RWPE2 (cell line): Measurements from ENCODE around the gene SLC19A1.

Source experiments
- ATAC-seq: fragments of 200-7000 bp; cut with Tn5 transposase; 3 replicates; pipeline ENCODE4 v1.9.1; 2021; ENCODE audit warnings: low read depth
- DNase-seq: peaks from one replicate; pipeline ENCODE4 v3.0.0-alpha.2; 2020; ENCODE audit warnings: low spot score
- H3K27ac ChIP-seq: fragments of 450-650 bp; 2 replicates; pipeline ENCODE4 v1.5.1; 2017; ENCODE audit warnings: mild to moderate bottlenecking; ENCODE audit not compliant: poor library complexity, severe bottlenecking
- H3K27me3 ChIP-seq: fragments of 250-450 bp; sonication (Bioruptor Pico); 2 replicates; pipeline ENCODE4 v1.5.1; 2021; ENCODE audit warnings: mild to moderate bottlenecking, moderate library complexity; ENCODE audit not compliant: insufficient read depth, poor library complexity, severe bottlenecking
- H3K36me3 ChIP-seq: fragments of 250-450 bp; sonication (Bioruptor Pico); 2 replicates; pipeline ENCODE4 v1.5.1; 2020; ENCODE audit warnings: low read depth, mild to moderate bottlenecking, moderate library complexity
- H3K4me1 ChIP-seq: fragments of 250-450 bp; sonication (Bioruptor Pico); 2 replicates; pipeline ENCODE4 v1.5.1; 2021; ENCODE audit warnings: mild to moderate bottlenecking, moderate library complexity; ENCODE audit not compliant: insufficient read depth, poor library complexity, severe bottlenecking
- H3K4me3 ChIP-seq: fragments of 250-450 bp; sonication (Bioruptor Pico); 2 replicates; pipeline ENCODE4 v1.5.1; 2021; ENCODE audit warnings: mild to moderate bottlenecking, moderate library complexity; ENCODE audit not compliant: severe bottlenecking
- H3K9me3 ChIP-seq: fragments of 250-450 bp; sonication (Bioruptor Pico); 2 replicates; pipeline ENCODE4 v1.5.1; 2021; ENCODE audit warnings: mild to moderate bottlenecking, moderate library complexity; ENCODE audit not compliant: severe bottlenecking
- CTCF ChIP-seq: fragments of 450-650 bp; IDR thresholded peaks from one replicate; pipeline ENCODE4 v1.5.1; 2017; ENCODE audit warnings: mild to moderate bottlenecking, moderate library complexity; ENCODE audit not compliant: poor library complexity, severe bottlenecking

The SLC19A1 gene

GRCh38 chr21:45556302-45556644 is 14.0 kb upstream of the SLC19A1 start:
- no peaks in the 10 kb centered on the region for H3K9me3 ChIP-seq
- no peak overlapping the region for H3K27ac ChIP-seq
- no peak for DNase-seq
- H3K4me3 ChIP-seq = no peak overlapping the region
- no peaks in the 10 kb centered on the region for H3K27me3 ChIP-seq
- H3K4me1 ChIP-seq = peaks cover 5% of the 10 kb centered on the region
- ATAC-seq = no peak
- TF ChIP-seq CTCF = peak; percentile 43
- no peaks in the 10 kb centered on the region for H3K36me3 ChIP-seq

GRCh38 chr21:45555557-45556301 is 13.5 kb upstream of the SLC19A1 start:
- no peaks in the 10 kb centered on the region for H3K9me3 ChIP-seq
- H3K36me3 ChIP-seq = no peaks in the 10 kb centered on the region

GRCh38 chr21:45555251-45555556 is 13.0 kb upstream of the SLC19A1 start:
- H3K4me3 ChIP-seq = peak overlapping the region; percentile 29

More at GRCh38 chr21:45555557-45556301, 13.5 kb upstream of the SLC19A1 start:
- TF ChIP-seq CTCF = peak; percentile 75
- Histone ChIP-seq H3K4me1 (peaks cover 8% of the 10 kb centered on the region), H3K27ac (no peak overlapping the region), H3K4me3 (peak overlapping the region; percentile 29), H3K27me3 (no peaks in the 10 kb centered on the region)
- DNase-seq (peak; percentile 73), ATAC-seq (peak; percentile 73)

GRCh38 chr21:45554477-45555175 is 12.4 kb upstream of the SLC19A1 start:
- Histone ChIP-seq H3K27ac (no peak overlapping the region), H3K4me3 (peak overlapping the region; percentile 67), H3K9me3 (no peaks in the 10 kb centered on the region), H3K27me3 (no peaks in the 10 kb centered on the region), H3K36me3 (no peaks in the 10 kb centered on the region), H3K4me1 (peaks cover 8% of the 10 kb centered on the region)
- peak; percentile 38; the same call in 1 of the 3 replicates for ATAC-seq
- TF ChIP-seq CTCF = peak; percentile 71
- DNase-seq = no peak

More at GRCh38 chr21:45555251-45555556, 13.0 kb upstream of the SLC19A1 start:
- ATAC-seq (no peak), DNase-seq (no peak)
- no peak for TF ChIP-seq CTCF
- H3K27ac ChIP-seq = no peak overlapping the region
- peaks cover 8% of the 10 kb centered on the region for H3K4me1 ChIP-seq
- no peaks in the 10 kb centered on the region for H3K36me3 ChIP-seq
- no peaks in the 10 kb centered on the region for H3K27me3 ChIP-seq
- H3K9me3 ChIP-seq = no peaks in the 10 kb centered on the region
